Right lobe of liver (tissue), 6 donors: ENCODE results near the gene AP1S3. TPM values are rescaled to one million over a fixed set of nuclear protein-coding genes. Genes with fewer than 3 reads are reported as not detected.
"Not testable (repeated sequence)": the region's sequence is repeated elsewhere in the genome, so short reads cannot be mapped to it uniquely, and the experiment has no call there.

Experiments
- ATAC-seq, 4 donors: fragments of 200-7000 bp; cut with Tn5 transposase; one replicate each; pipeline ENCODE4 v1.9.1; 2020; ENCODE audit warnings: mild to moderate bottlenecking in 4 of 4, moderate library complexity in 4 of 4
- DNase-seq, 3 donors: peaks; one replicate each; pipeline ENCODE4 v3.0.0-alpha.2; 2020
- H3K27ac ChIP-seq, 3 donors: fragments of 200-600 bp; one replicate each; pipeline ENCODE4 v1.8.0; 2022
- H3K27me3 ChIP-seq, 2 donors: fragments of 200-600 bp; one replicate each; pipeline ENCODE4 v1.8.0; 2022
- H3K36me3 ChIP-seq, 4 donors: fragments of 200-600 bp; sonication (generic) in 1 of 4; one replicate each; pipeline versions ENCODE4 v1.5.1 to v1.8.0; 2017 to 2022; ENCODE audit warnings: control low read depth in 1 of 4
- H3K4me1 ChIP-seq, 4 donors: fragments of 200-600 bp; sonication (generic) in 1 of 4; one replicate each; pipeline versions ENCODE4 v1.5.1 to v1.8.0; 2017 to 2022; ENCODE audit warnings: control low read depth in 1 of 4
- H3K4me3 ChIP-seq, 3 donors: fragments of 200-600 bp; one replicate each; pipeline ENCODE4 v1.8.0; 2022
- H3K9me3 ChIP-seq, 4 donors: fragments of 200-600 bp; sonication (generic) in 1 of 4; one replicate each; pipeline versions ENCODE4 v1.5.1 to v1.8.0; 2017 to 2022; ENCODE audit warnings: control low read depth in 1 of 4
- POLR2A ChIP-seq: fragments of 450-650 bp; IDR thresholded peaks from one replicate; pipeline ENCODE4 v1.6.1; 2017; ENCODE audit warnings: antibody characterized with exemption, mild to moderate bottlenecking
- WGBS: methylation state at CpG from one replicate; pipeline ENCODE4 v1.1.6; 2018; ENCODE audit warnings: low coverage, low lambda C conversion rate; ENCODE audit not compliant: insufficient coverage; ENCODE audit errors: missing lambda C conversion rate; 5-methylcytosine and 5-hydroxymethylcytosine counted together
- intact Hi-C, 2 donors: fragments of 100-400 bp; cut with DNase I; formaldehyde crosslinking; loops; one replicate each; pipeline versions ENCODE4 v1.11.2 to v1.14.1; 2022
- total RNA-seq, 6 experiments: library from RNA; depleted of rRNA in 2 of 6; stranded (reverse); fragments of >200 nt in 2 of 6; fragmentation: NEBNext Ultra II Directional in 3 of 6; extraction: Animal tissue kit (Norgen Biotek cat#: 25700) in 3 of 6; gene quantifications; one replicate each; pipeline versions ENCODE4 v1.1.0 to v1.2.4, GENCODE V29; 2016 to 2023
- TF ChIP-seq, protein P1 (sequence below), 4 donors: fragments of 200-600 bp in 3 of 4; fragments of 450-650 bp in 1 of 4; IDR thresholded peaks; one replicate each; pipeline versions ENCODE4 v1.5.1 to v1.8.0; 2016 to 2022; ENCODE audit warnings: antibody characterized with exemption in 4 of 4, mild to moderate bottlenecking in 2 of 4
- donor health status: DM: no; HTN: yes; CAD: no.
- donor health status: DM: no; HTN: no; CAD: no.
- donor health status: DM: no; HTN: no; CAD: no.
- donor health status: DM: no; HTN: yes; CAD: no.
- donor health status: DM: no; HTN: yes; CAD: no.

The AP1S3 gene
- total RNA-seq, 6 experiments from 2014 or later = 1.3 to 12.7 (median 3.2) TPM

DNA sequence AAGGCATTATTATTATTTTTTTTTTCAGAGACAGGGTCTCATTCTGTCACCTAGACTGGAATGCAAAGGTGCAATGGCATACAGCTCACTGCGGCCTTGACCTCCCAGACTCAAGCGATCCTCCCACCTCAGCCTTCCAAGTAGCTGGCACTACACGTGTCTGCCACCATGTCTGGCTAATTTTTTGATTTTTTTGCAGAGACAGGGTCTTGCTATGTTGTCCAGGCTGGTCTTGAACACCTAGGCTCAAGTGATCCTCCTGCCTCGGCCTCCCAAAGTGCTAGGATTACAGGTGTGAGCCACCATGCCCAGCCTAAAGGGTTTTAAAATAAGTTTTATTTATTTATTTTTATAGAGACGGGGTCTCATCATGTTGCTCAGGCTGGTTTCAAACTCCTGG lies 45.3 kb upstream of the AP1S3 start:
- 100% methylated on average over 5 of the region's 5 CpGs for WGBS
- TF ChIP-seq, protein P1, sequence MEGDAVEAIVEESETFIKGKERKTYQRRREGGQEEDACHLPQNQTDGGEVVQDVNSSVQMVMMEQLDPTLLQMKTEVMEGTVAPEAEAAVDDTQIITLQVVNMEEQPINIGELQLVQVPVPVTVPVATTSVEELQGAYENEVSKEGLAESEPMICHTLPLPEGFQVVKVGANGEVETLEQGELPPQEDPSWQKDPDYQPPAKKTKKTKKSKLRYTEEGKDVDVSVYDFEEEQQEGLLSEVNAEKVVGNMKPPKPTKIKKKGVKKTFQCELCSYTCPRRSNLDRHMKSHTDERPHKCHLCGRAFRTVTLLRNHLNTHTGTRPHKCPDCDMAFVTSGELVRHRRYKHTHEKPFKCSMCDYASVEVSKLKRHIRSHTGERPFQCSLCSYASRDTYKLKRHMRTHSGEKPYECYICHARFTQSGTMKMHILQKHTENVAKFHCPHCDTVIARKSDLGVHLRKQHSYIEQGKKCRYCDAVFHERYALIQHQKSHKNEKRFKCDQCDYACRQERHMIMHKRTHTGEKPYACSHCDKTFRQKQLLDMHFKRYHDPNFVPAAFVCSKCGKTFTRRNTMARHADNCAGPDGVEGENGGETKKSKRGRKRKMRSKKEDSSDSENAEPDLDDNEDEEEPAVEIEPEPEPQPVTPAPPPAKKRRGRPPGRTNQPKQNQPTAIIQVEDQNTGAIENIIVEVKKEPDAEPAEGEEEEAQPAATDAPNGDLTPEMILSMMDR (IDR thresholded peaks at IDR 0.05) = no peak
- no peak for TF ChIP-seq POLR2A
- H3K4me3 ChIP-seq = no peak overlapping the region
- H3K27me3 ChIP-seq = no peaks in the 10 kb centered on the region
- peaks cover 0 to 65% (median 22%) of the 10 kb centered on the region in 4 donors for H3K36me3 ChIP-seq
- H3K4me1 ChIP-seq = no peaks in the 10 kb centered on the region
- no peak overlapping the region for H3K27ac ChIP-seq
- no peaks in the 10 kb centered on the region for H3K9me3 ChIP-seq
- intact Hi-C loops = no loop called here
- ATAC-seq (no peak), DNase-seq (no peak)

DNA sequence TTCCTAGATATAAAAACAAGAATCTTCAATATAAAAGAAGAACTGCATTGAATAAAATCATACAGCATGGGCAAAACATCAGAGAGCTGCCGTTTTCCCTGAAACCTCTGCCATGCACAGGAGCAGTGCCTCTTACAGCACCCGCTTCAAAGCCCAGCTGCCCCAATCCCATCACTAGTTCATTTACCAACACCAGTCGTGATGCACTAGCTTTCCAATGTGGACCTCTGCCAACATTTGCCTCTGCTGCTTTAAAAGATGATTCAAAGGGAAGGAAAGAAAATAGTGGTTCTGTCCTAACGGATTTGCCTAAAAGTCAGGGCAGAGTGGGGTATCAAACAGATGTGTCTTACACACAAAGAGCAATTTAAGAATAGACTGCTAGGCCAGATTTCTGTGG lies 43.4 kb upstream of the AP1S3 start:
- ATAC-seq = no peak
- WGBS = 73% methylated on average over 4 of the region's 4 CpGs
- no peak for DNase-seq
- no peaks in the 10 kb centered on the region for H3K9me3 ChIP-seq
- H3K27me3 ChIP-seq = no peaks in the 10 kb centered on the region
- peaks cover 0 to 72% (median 23%) of the 10 kb centered on the region in 4 donors for H3K36me3 ChIP-seq
- TF ChIP-seq, protein P1 (IDR thresholded peaks at IDR 0.05) = no peak
- TF ChIP-seq POLR2A = no peak
- no peaks in the 10 kb centered on the region for H3K4me1 ChIP-seq
- intact Hi-C loops = no loop called here
- no peak overlapping the region for H3K4me3 ChIP-seq
- H3K27ac ChIP-seq = no peak overlapping the region

DNA sequence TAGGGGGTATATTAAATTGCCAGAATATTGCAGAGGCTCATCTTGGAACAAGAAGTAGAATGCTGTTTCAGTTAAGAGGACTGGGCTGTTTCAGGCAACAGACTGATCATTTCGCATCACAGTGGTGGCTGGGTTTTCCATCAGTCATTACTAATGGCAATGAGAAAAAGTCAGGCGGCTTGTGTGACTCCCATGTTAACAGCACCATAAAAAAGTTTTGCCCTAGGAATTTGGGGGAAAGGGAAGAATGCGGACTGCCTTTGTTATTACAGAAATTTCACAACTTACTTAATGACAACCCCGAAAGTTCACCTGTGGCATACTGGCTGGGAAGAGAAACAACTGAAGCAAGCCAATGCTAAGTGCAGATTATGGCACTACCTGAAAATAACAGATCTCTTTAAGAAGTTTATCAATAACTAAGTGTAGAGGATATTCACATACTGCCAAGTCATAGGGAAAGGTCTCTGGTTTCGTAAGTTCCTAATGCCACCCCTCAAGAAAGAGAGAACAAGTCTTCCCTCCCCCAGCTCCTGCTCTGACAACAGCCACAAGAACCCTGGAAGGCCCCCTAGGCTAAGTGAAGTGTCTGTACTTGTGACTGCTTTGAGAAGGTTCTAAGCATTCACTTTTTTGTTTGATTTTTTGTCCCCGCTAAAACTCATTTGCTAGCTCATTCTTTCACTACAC lies 40.5 kb upstream of the AP1S3 start:
- ATAC-seq (no peak), DNase-seq (no peak)
- intact Hi-C loops = no loop called here
- H3K4me1 ChIP-seq = no peaks in the 10 kb centered on the region
- H3K27me3 ChIP-seq = no peaks in the 10 kb centered on the region
- H3K9me3 ChIP-seq = no peaks in the 10 kb centered on the region
- peaks cover 0 to 52% (median 22%) of the 10 kb centered on the region in 4 donors for H3K36me3 ChIP-seq
- 92% methylated on average over 4 of the region's 6 CpGs for WGBS
- no peak for TF ChIP-seq POLR2A
- TF ChIP-seq, protein P1 (IDR thresholded peaks at IDR 0.05) = no peak
- H3K27ac ChIP-seq = no peak overlapping the region
- no peak overlapping the region for H3K4me3 ChIP-seq

DNA sequence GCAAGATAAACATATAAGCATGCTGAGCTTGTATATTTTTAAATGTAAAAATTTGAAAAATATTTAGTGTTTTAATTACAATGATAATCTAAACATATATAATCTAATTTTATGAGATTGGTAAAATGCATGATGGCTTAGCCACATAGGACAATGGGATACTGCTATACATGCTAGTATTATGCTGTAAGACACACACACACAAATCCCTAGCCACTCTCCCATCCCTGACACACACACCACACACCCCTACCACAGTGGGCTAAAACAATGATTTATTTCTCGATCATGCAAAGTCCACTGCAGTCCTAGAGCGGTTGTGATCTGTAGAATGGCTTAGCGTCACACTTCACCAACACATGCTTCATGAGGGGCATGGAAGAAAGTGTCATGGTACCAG lies 36.3 kb upstream of the AP1S3 start:
- TF ChIP-seq POLR2A = no peak
- TF ChIP-seq, protein P1 (IDR thresholded peaks at IDR 0.05) = no peak

DNA sequence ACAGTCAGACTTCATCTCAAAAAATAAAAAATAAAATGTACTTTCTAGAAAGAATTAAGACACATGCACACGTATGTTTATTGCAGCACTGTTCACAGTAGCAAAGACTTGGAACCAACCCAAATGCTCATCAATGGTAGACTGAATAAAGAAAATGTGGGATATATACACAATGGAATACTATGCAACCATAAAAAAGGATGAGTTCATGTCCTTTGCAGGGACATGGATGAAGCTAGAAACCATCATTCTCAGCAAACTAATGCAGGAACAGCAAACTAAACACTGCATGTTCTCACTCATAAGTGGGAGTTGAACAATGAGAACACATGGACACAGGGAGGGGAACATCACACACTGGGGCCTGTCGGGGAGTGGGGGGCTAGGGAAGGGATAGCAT lies 35.4 kb upstream of the AP1S3 start:
- H3K36me3 ChIP-seq, intact Hi-C loops, H3K27me3 ChIP-seq: not testable (repeated sequence)

More for the DNA sequence above, 36.3 kb upstream of the AP1S3 start:
- no peak for DNase-seq
- Histone ChIP-seq H3K36me3 (peaks cover 0 to 16% (median 11%) of the 10 kb centered on the region in 4 donors), H3K4me1 (no peaks in the 10 kb centered on the region), H3K4me3 (no peak overlapping the region), H3K27me3 (no peaks in the 10 kb centered on the region), H3K27ac (no peak overlapping the region), H3K9me3 (no peaks in the 10 kb centered on the region)
- no peak for ATAC-seq
- 96% methylated on average over 3 of the region's 3 CpGs for WGBS
- intact Hi-C loops = no loop called here

DNA sequence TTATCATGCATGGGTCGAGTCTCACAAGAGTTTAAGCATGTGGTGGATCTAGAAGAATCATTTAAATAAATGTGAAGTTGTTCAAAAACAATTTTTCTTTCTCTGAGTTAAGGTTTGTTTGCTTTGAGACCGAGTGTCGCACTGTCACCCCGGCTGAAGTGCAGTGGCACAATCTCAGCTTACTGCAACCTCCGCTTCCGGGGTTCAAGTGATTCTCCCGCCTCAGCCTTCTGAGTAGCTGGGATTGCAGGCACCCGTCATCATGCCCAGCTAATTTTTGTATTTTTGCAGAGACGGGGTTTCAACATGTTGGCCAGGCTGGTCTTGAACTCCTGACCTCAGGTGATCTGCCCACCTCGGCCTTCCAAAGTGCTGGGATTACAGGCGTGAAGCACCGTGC lies 34.3 kb upstream of the AP1S3 start:
- ATAC-seq, H3K9me3 ChIP-seq, H3K27me3 ChIP-seq, DNase-seq, intact Hi-C loops, H3K27ac ChIP-seq, H3K36me3 ChIP-seq, H3K4me1 ChIP-seq, H3K4me3 ChIP-seq: not testable (repeated sequence)
- WGBS = 89% methylated on average over 7 of the region's 12 CpGs

More for the DNA sequence above, 35.4 kb upstream of the AP1S3 start:
- not testable (repeated sequence) for DNase-seq, H3K4me3 ChIP-seq, H3K9me3 ChIP-seq, H3K4me1 ChIP-seq, ATAC-seq, H3K27ac ChIP-seq
- 94% methylated on average over 2 of the region's 2 CpGs for WGBS
